HG03103 (cell line): ENCODE measurements around the gene GJD3.

Source experiments
- ATAC-seq: cut with Tn5 transposase; IDR thresholded peaks from one replicate; pipeline ENCODE4 v1.9.1; 2021; ENCODE audit warnings: low read depth; ENCODE audit not compliant: unreplicated experiment

Gene GJD3

GRCh38 chr17:40341808-40342503 lies 22.6 kb downstream of the GJD3 start:
- no peak for ATAC-seq

- ATAC-seq, result no peak
These were observed 23.4 kb downstream of the GJD3 start for GRCh38 chr17:40340880-40341807.

- ATAC-seq, result no peak
These were observed 24.2 kb downstream of the GJD3 start for GRCh38 chr17:40340327-40340726.

- ATAC-seq, result no peak
These were observed 25.4 kb downstream of the GJD3 start for GRCh38 chr17:40338941-40339649.

GRCh38 chr17:40338058-40338457 lies 26.5 kb downstream of the GJD3 start:
- ATAC-seq, result no peak

- ATAC-seq, result no peak
These were observed 27.2 kb downstream of the GJD3 start for GRCh38 chr17:40337351-40337750.

GRCh38 chr17:40335620-40336019 lies 28.9 kb downstream of the GJD3 start:
- ATAC-seq, result no peak

GRCh38 chr17:40333781-40334448 lies 30.6 kb downstream of the GJD3 start:
- no peak for ATAC-seq

GRCh38 chr17:40331743-40332641 lies 32.5 kb downstream of the GJD3 start:
- ATAC-seq, result no peak

- ATAC-seq, result no peak
These were observed 33.6 kb downstream of the GJD3 start for GRCh38 chr17:40330850-40331470.

GRCh38 chr17:40329839-40330794 lies 34.4 kb downstream of the GJD3 start:
- ATAC-seq, result no peak

- ATAC-seq, result no peak
These were observed 36.2 kb downstream of the GJD3 start for GRCh38 chr17:40328386-40328766.

GRCh38 chr17:40327735-40328385 lies 36.7 kb downstream of the GJD3 start:
- no peak for ATAC-seq

GRCh38 chr17:40327244-40327729 lies 37.2 kb downstream of the GJD3 start:
- no peak for ATAC-seq

- no peak for ATAC-seq
These were observed 37.7 kb downstream of the GJD3 start for GRCh38 chr17:40326832-40327199.

- no peak for ATAC-seq
These were observed 38.3 kb downstream of the GJD3 start for GRCh38 chr17:40326014-40326831.
